ENCODE results near the gene GPLD1.

DNA sequence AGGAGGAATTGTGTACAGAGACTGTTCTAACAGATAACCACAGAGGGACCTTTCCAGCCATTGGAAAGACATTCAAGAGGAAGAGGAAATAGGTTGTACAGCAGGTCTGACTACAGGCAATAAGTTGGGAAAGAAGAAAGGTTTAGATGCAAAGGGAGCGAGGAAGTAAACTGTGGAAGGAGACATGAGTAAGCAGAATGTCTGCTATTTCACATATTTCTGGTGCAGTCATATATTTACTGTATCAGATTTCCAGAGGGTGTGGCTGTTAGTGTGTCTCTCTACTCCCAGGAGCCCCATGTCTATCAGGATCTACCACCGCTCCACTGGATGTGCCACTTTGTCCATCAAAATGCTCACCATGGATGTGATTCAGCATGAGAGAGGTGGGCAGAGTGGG is 60.8 kb downstream of the GPLD1 start:
- no peak for TF ChIP-seq RBM39 (optimal IDR thresholded peaks at IDR 0.05; ENCODE audit: low read depth, low read length)
- no peak for TF ChIP-seq BMI1 (IDR thresholded peaks at IDR 0.05; ENCODE audit: low read length)
- TF ChIP-seq PML (IDR thresholded peaks at IDR 0.05; ENCODE audit: low read length): no peak
- TF ChIP-seq, protein P1, sequence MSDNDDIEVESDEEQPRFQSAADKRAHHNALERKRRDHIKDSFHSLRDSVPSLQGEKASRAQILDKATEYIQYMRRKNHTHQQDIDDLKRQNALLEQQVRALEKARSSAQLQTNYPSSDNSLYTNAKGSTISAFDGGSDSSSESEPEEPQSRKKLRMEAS (CRISPR knock-in tag; IDR thresholded peaks at IDR 0.05): no peak
- no peak for TF ChIP-seq BHLHE40 (IDR thresholded peaks at IDR 0.05; ENCODE audit: low read length)
- TF ChIP-seq ZNF263 (CRISPR knock-in tag; IDR thresholded peaks at IDR 0.05; ENCODE audit: borderline replicate concordance): no peak
- TF ChIP-seq POLR2AphosphoS5 (IDR thresholded peaks at IDR 0.05; ENCODE audit: control insufficient read depth, insufficient read depth, low read depth, low read length): no peak
- no peak for TF ChIP-seq POLR2A (conservative IDR thresholded peaks at IDR 0.05)
- TF ChIP-seq, protein P2, sequence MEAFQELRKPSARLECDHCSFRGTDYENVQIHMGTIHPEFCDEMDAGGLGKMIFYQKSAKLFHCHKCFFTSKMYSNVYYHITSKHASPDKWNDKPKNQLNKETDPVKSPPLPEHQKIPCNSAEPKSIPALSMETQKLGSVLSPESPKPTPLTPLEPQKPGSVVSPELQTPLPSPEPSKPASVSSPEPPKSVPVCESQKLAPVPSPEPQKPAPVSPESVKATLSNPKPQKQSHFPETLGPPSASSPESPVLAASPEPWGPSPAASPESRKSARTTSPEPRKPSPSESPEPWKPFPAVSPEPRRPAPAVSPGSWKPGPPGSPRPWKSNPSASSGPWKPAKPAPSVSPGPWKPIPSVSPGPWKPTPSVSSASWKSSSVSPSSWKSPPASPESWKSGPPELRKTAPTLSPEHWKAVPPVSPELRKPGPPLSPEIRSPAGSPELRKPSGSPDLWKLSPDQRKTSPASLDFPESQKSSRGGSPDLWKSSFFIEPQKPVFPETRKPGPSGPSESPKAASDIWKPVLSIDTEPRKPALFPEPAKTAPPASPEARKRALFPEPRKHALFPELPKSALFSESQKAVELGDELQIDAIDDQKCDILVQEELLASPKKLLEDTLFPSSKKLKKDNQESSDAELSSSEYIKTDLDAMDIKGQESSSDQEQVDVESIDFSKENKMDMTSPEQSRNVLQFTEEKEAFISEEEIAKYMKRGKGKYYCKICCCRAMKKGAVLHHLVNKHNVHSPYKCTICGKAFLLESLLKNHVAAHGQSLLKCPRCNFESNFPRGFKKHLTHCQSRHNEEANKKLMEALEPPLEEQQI (IDR thresholded peaks at IDR 0.05): no peak
